MG63 (cell line): Measurements from ENCODE around the gene TSPAN14. TPM values are rescaled to one million over a fixed set of nuclear protein-coding genes. Genes with fewer than 3 reads are reported as not detected.

ENCODE experiments used
- DNase-seq: peaks from one replicate; pipeline ENCODE4 v3.0.0-alpha.2; 2020
- H3K27me3 ChIP-seq: fragments of 250-450 bp; sonication (Bioruptor Pico); 2 replicates; pipeline ENCODE4 v1.5.1; 2020; ENCODE audit warnings: mild to moderate bottlenecking, moderate library complexity
- H3K36me3 ChIP-seq: fragments of 250-450 bp; sonication (Bioruptor Pico); 2 replicates; pipeline ENCODE4 v1.5.1; 2020; ENCODE audit warnings: mild to moderate bottlenecking, moderate library complexity
- H3K4me3 ChIP-seq: fragments of 250-450 bp; sonication (Bioruptor Pico); 2 replicates; pipeline ENCODE4 v1.5.1; 2020; ENCODE audit warnings: mild to moderate bottlenecking, moderate library complexity
- H3K9me3 ChIP-seq: fragments of 250-450 bp; sonication (Bioruptor Pico); 2 replicates; pipeline ENCODE4 v1.5.1; 2020; ENCODE audit warnings: mild to moderate bottlenecking, moderate library complexity
- total RNA-seq: library from RNA; depleted of rRNA; stranded (reverse); fragments of >200 nt; shearing (Covaris generic); gene quantifications from 2 replicates; pipeline ENCODE4 v1.2.3, GENCODE V29; 2014; ENCODE audit warnings: low replicate concordance

The TSPAN14 gene
- total RNA-seq, 1 experiment from 2014 or later, result 10.0 TPM

DNA sequence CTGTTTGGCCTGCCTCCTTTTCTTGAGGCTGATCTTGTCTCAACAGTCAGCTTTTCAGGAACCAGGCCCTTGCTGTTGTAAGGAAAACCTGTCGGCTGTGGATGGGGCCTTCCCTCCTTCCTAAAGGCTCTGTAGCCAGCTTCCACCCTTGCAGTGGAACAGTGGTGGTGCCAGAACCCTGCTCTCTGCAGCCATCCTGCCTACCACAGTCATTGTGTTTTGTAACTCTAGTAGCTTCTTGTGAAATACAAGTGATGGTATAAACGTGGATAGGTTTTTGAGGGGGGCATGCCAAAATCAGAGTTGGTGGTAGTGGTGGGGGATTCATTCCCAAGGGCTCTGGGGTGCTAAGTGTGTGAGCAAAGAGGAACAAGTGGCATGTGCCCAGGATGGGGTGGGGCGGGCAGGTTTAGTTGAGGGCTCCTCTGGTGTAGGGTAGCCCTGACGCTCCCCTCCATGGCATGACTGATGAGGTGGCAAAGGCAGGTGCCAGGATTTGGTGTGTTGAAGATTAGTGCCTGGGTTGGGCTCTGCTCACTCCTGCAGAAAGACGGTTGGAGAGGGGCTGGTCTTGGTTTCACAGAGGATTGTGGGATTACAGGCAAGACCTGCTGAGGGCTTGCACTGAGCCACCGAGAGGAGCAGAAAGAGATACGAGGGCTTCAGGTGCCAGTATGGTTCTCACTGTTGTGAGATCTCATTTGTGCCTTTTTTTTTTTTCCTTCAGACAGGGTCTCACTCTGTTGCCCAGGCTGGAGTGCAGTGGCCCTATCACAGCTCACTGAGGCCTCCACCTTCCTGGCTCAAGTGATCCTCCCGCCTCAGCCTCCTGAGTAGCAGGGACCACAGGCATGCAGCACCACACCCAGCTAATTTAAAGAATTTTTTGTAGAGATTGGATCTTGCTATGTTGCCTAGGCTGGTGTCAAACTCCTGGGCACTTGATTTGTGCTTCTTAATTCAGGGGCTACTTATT is 7.4 kb downstream of the TSPAN14 start:
- Histone ChIP-seq H3K9me3 (no peaks in the 10 kb centered on the region), H3K4me3 (no peak overlapping the region), H3K27me3 (no peaks in the 10 kb centered on the region), H3K36me3 (no peaks in the 10 kb centered on the region)
- DNase-seq, result no peak

DNA sequence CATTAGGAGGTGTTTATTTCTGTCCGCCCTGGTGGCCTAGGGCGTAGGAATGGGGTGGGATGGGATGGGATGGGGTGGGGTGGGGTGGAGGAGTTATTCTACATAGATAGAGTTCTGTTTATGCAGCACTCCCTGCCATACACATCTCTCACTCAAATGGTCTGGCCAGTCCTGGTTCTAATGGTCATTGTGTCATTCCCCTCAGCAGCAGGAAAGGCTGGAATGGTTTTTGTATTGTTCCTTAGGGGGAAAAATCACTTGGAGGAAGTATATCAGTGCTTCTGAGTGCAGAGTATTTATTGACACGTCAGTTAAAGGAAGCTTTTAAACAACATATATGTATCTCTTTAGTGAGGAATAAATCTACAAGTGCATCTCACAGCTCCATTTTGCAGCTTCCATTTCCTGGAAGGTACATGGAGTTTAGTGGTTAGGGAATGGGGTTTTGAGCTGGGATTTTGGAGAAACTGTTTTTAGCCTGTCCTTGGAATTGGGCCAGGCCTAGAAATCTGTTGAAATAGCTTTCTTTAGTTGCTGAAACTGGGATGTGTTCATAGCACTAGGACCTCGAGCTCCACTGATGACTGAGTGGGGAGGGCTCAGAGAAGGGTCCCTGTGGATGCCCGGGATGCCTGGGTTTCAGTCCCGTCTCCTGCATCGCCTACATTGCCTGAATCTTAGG is 8.3 kb downstream of the TSPAN14 start:
- no peaks in the 10 kb centered on the region for H3K9me3 ChIP-seq
- no peaks in the 10 kb centered on the region for H3K27me3 ChIP-seq
- DNase-seq, result no peak
- H3K36me3 ChIP-seq, result no peaks in the 10 kb centered on the region
- H3K4me3 ChIP-seq, result no peak overlapping the region

DNA sequence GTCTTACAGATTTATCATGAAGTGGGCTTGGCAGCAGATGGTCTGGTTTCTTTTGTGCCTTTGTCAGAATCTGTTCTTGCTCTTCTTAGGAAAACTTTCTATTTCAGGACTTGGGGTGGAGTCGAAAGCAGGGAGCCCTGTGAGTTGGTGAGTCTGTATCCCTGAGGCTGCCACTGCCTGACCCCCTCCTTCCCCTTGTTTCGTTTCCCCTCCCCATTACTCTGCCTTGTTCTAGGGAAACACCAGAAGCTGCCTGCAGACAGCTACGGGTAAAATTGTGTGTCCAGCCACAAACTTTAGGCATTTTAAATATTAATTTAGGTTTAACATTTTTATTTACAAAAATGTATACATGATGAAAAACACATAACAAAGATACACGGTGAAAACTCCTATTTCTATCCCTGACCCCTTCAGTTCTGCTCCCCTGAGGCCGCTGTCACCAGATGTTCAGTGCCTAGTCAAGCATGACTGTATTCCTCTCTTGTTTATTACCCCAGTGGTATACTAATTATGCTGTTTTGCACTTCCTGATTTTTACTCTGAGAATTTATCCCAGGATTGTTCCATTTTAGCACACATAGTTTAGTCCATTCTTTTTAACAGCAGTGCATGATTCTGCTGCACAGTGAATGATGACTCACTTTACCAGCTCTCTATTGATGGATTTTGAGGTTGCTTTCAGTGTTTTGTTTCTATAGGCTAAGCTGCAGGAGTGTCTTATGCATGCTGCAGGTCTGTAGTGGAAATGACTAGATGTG is 9.1 kb downstream of the TSPAN14 start:
- Histone ChIP-seq H3K27me3 (no peaks in the 10 kb centered on the region), H3K36me3 (no peaks in the 10 kb centered on the region), H3K9me3 (no peaks in the 10 kb centered on the region), H3K4me3 (no peak overlapping the region)
- no peak for DNase-seq

DNA sequence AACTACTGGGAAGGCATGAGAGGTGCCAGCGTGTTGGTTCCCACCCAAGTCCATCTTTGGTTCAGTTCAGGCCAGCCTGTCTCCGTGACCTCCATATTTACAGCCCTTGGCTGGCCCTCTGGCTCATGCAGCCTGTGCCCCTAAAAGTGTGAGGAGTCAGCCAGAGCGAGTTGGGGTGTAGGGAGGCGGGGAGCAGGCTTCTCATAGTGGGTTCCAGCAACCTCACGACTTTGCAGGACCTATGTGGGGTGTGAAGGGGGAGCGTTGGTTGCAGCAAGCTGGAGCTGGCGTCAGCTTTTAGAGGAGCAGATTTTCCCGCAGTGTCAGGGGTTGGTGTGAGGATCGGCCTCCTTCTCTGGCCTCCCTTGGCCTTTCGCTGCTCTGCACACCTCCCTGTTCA is 9.8 kb downstream of the TSPAN14 start:
- Histone ChIP-seq H3K36me3 (no peaks in the 10 kb centered on the region), H3K4me3 (no peak overlapping the region), H3K9me3 (no peaks in the 10 kb centered on the region), H3K27me3 (no peaks in the 10 kb centered on the region)
- DNase-seq, result no peak

DNA sequence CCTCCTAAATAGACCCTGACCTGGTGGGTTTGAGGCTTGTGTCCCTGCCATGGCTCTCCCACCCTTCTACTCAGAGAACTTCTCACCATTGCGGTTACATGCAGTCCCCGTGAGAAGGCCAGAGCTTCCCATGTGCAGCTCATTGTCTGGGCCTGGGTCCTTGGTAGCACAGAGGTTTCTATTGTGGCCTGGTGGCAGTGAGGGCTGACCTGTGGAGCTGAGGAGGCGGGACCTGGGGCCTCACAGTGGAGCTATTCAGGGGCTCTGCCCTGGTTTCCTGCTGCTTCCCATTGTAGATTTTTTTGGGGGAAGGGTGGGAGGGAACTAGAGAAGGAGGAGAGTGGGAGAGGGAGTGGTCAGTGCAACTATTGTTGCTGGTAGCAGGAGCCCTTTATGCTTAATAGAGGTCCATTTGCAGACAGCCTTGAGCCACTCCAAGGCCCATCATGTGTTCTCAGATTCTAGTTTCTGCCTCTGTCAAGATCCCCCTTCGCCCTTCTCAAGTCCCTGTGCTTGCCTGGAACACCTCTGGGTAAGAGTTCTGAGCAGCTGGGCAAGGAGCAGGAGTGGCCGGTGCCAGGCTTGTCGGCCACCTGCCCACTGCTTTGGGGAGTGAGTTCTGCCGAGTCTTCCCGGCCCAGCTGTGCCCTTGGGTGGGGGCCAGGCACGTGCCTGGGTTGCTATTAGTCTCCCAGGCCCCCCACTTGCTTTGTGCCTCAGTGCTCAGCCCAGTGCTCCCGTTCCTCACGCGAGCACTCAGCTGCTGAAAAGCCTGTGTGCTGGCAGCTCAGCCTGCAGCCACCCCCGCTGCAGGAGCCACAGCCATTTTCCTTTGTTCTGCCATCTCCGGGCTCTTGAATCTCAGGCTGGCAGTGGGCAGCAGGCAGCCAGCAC is 10.7 kb downstream of the TSPAN14 start:
- Histone ChIP-seq H3K36me3 (no peaks in the 10 kb centered on the region), H3K27me3 (no peaks in the 10 kb centered on the region), H3K4me3 (no peak overlapping the region), H3K9me3 (no peaks in the 10 kb centered on the region)
- peak; percentile 88 for DNase-seq

DNA sequence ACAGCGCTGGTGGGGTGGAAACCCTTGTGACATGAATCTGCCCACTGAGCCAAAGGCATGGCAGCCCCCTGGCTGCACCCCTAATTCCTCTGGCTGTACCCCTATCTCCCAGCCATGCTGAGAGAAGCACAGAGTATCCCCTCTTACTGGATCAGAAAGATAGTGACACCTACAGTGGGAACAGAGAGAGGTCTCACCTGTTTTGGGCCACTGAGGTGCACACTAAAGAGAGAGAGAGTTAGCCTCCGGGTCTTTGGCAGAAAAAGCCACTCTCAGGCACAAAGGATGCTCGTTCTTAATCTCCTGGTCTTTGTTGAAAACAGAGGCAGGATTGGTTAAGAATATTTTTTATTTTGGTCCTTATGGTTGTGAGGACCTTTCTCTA is 11.3 kb downstream of the TSPAN14 start:
- no peaks in the 10 kb centered on the region for H3K27me3 ChIP-seq
- no peak for DNase-seq

DNA sequence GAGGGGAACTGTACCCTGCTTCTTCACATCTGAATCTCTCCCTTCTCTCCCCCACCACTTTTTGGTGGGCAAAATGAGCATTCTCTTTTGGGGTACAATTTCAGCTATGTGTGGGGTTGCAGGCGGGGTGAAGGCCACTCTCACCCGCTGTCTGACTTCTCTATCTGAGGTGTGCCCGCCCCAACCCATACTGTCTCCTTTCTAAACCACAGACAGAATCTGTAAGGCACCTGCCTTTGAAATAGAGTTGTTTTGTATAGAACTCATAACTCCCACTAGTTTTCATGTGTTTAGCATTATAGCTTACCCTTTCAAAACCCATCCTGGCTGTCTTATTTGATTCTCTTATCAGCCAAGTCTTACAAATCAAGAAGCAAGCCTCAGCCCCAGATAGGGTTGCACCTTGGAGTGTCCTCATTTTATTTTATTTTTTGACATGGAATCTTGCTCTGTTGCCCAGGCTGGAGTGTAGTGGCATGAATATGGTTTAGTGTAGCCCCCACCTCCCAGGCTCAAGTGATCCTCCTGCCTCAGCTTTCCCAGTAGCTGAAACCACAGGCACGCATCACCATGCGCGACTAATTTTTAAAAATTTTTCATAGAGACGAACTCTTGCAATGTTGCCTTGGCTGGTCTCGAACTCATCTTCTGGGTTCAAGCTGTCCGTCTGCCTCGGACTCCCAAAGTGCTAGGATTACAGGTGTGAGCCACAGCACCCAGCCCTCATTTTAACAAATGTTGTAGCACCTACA is 11.9 kb downstream of the TSPAN14 start:
- no peak for DNase-seq

More for the DNA sequence above, 11.3 kb downstream of the TSPAN14 start:
- Histone ChIP-seq H3K4me3 (no peak overlapping the region), H3K36me3 (no peaks in the 10 kb centered on the region), H3K9me3 (no peaks in the 10 kb centered on the region)

DNA sequence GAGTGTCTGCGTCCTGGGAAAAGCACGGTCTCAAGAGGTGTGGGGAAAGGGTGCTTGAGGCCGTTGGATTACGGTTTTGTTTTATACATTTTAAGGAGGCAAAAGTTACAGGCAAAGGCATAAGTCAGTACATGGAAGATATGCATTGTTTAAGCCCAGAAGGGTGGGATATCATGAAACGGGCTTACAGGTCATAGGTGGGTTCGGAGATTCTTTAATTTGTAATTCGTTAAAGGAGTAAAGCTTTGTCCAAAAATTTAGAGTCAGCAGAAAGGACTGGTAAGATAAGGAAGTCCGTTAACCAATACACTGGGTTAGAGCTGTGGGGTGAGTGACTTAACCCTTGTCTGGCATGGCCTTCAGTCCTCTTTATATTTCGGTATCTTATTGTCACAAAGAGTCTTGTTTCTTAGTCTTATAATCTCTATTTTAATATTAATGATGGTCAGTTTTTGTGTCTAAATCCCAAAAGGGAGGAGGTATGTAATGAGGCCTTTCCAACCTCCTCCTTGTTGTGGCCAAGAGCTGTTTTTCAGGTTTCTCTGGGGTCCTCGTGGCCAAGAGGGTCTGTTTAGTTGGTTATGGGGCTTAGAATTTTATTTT is 12.7 kb downstream of the TSPAN14 start:
- no peaks in the 10 kb centered on the region for H3K27me3 ChIP-seq
- H3K9me3 ChIP-seq, result no peaks in the 10 kb centered on the region
- no peak overlapping the region for H3K4me3 ChIP-seq
- DNase-seq, result no peak
- H3K36me3 ChIP-seq, result no peaks in the 10 kb centered on the region

More for the DNA sequence above, 11.9 kb downstream of the TSPAN14 start:
- no peaks in the 10 kb centered on the region for H3K9me3 ChIP-seq
- no peaks in the 10 kb centered on the region for H3K27me3 ChIP-seq
- H3K36me3 ChIP-seq, result no peaks in the 10 kb centered on the region
- H3K4me3 ChIP-seq, result no peak overlapping the region

DNA sequence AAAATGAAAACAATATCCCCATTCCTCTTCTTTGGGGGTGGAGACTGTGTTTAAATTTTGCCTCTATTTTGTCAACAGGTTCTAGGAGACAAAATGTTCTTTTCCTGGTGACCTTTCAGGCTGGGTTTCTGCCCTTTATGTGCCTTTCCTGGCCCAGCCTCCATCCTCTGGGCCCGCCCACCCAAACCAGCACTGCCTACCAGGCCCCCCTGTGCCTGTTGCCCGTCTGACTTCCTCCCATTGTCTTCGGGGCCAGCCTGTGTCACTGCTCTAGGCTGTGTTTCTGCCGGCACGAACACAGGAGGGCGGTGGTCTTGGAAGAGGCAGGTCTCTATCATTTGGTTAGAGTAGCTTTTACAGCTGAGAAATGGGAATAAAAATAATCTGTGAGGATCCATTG is 13.9 kb downstream of the TSPAN14 start:
- Histone ChIP-seq H3K4me3 (no peak overlapping the region), H3K36me3 (no peaks in the 10 kb centered on the region), H3K9me3 (no peaks in the 10 kb centered on the region), H3K27me3 (no peaks in the 10 kb centered on the region)
- no peak for DNase-seq

DNA sequence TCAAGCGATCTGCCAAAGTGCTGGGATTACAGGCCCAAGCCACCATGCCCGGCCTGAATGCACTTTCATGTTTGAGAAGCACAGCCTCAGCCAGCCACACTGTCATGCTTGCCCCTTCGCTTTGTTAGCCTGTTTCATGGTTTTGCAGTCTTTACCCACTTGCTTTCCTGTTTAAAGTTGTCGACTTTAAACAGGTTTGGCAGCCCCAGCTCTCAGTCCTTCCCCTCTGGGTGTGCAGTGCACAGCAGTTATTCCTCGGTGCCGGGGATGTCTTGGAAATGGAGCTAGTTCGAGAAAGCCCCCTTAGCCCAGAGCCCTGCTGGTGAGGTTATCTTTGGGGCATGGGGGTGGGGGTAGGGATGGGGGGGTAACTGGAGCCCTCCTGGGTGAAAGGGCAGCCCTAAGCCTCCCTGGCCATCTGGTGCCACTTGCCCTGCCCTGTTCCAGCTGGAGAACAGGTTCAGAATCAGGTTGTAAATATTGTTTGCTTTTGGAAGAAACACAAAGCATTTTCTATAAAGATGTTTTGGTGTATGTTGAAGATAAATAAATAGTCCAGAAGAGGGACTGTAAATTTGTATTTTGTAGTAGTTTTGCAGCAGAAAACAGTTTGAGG is 14.8 kb downstream of the TSPAN14 start:
- no peak overlapping the region for H3K4me3 ChIP-seq
- H3K36me3 ChIP-seq, result no peaks in the 10 kb centered on the region
- H3K27me3 ChIP-seq, result no peaks in the 10 kb centered on the region
- no peaks in the 10 kb centered on the region for H3K9me3 ChIP-seq
- DNase-seq, result no peak

DNA sequence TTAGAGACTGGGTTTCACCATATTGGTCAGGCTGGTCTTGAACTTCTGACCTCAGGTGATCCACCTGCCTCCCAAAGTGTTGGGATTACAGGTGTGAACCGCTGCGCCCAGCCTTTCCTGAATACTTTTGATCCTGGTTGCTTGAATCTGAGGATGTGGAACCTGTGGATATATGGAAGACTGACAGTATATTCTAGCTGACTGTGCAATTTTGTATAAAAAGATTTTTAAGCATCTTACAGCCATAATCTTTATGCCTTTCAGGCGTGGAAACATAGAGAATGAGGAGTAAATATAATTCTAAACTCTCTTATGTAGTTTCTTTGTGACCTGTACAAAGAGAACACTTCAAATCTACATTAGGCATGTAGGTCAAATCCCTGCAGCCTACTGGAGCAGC is 16.2 kb downstream of the TSPAN14 start:
- Histone ChIP-seq H3K27me3 (no peaks in the 10 kb centered on the region), H3K36me3 (no peaks in the 10 kb centered on the region), H3K4me3 (no peak overlapping the region), H3K9me3 (no peaks in the 10 kb centered on the region)
- no peak for DNase-seq

DNA sequence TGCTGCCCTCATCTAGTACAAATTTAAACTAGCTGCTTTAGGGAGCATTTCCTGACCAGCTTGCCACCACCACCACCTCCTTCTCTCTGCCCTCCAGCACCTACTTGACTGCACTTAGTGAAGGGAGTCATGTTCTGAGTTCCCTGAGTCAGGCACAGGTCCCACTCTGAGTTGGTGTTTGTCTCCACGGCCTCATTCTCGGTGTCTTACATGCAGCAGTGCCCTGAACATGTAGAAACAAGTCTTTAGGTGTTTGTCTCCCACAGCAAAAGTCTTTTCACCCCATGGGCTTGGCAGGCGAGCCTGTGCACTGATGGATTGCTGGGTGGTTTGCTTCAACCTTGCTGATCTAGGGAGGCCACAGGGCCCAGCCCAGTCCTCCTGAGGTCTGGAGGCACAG is 16.9 kb downstream of the TSPAN14 start:
- H3K27me3 ChIP-seq, result no peaks in the 10 kb centered on the region

DNA sequence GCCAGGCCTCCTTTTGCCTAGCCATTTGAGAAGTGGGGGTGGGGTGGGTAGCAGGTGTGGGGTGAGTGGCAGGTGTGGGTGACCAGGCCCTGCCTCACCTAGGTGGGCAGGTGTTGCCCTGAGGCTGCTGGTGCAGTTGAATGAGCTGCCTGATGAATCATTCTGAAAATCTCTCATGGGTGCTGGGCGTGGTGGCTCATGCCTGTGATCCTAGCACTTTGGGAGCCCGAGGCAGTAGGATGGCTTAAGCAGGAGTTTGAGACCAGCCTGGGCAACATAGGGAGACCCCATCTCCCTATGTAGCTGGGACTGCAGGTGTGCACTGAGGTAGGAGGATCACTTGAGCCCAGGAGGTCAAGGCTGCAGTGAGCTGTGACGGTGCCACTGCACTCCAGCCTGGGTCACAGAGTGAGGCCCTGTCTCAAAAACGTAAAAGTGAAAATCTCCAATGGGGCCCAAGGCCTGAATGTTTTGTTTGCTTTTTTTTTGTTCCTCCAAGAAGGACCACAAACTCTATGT is 17.7 kb downstream of the TSPAN14 start:
- peaks cover 1% of the 10 kb centered on the region; the same call in 1 of the 2 replicates for H3K36me3 ChIP-seq
- peaks cover 3% of the 10 kb centered on the region for H3K9me3 ChIP-seq
- no peak overlapping the region for H3K4me3 ChIP-seq
- DNase-seq, result no peak
- no peaks in the 10 kb centered on the region for H3K27me3 ChIP-seq

More for the DNA sequence above, 16.9 kb downstream of the TSPAN14 start:
- Histone ChIP-seq H3K4me3 (no peak overlapping the region), H3K36me3 (no peaks in the 10 kb centered on the region), H3K9me3 (no peaks in the 10 kb centered on the region)
- no peak for DNase-seq

DNA sequence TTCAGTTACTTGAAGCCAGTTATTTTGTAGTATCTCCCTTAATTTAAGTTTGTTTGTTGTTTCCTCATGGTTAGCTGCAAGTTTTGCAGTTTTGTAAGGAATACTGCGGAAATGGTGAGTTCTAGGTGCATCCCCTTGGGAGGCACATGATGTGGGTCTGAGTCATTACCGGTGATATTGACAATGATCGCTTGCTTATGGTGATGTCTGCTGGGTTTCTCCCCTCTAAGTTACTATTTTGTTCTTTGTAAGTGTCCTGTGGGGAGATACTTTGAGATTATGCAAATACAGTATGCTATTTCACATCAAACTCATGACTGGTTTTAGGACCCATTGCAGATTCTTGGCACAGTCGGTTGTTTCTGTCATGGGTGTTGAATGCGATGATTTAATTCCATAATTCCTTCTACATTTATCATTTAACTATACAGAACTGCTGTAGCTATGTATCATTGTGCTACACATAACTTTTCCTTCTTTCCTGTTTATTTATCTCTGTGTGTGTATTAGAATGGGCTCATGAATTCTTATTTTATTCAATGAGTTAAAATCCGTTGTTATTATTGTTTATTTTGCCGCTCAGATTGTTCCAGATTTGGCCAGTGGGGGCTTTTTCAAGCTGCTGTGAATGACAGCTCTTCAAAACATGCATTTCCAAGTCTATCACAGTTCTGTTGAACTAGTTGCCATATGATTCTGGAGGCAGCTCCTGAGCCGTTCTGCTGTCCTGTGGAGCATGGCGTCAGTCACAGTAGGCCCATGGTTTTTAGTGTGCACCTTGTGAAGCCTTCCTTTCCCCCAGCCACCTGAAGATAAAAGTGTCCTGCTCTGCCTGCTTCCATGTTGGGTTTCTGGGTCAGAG is 18.4 kb downstream of the TSPAN14 start:
- peaks cover 7% of the 10 kb centered on the region for H3K36me3 ChIP-seq
- peaks cover 10% of the 10 kb centered on the region for H3K9me3 ChIP-seq
- no peaks in the 10 kb centered on the region for H3K27me3 ChIP-seq
- H3K4me3 ChIP-seq, result no peak overlapping the region
- DNase-seq, result peak; percentile 62
